Choroid plexus epithelial cell (primary cell): ENCODE measurements around the gene CENPW.

Experiments used
- DNase-seq: peaks from one replicate; pipeline ENCODE4 v3.0.0-alpha.2; 2010; ENCODE audit warnings: low read depth
- H3K4me3 ChIP-seq: 2 replicates; pipeline ENCODE4 v1.5.1; 2011; ENCODE audit warnings: low read depth, mild to moderate bottlenecking, control low read depth, low read length, moderate library complexity
- CTCF ChIP-seq: conservative IDR thresholded peaks from 2 replicates; pipeline ENCODE4 v1.5.1; 2011; ENCODE audit warnings: low read depth, mild to moderate bottlenecking, control low read depth, inconsistent platforms, low read length, moderate library complexity

CENPW gene

GRCh38 chr6:126367849-126368248, 27.9 kb downstream of the CENPW start:
- DNase-seq = no peak
- no peak for TF ChIP-seq CTCF
- no peak overlapping the region for H3K4me3 ChIP-seq

- no peak for TF ChIP-seq CTCF
- DNase-seq = no peak
- no peak overlapping the region for H3K4me3 ChIP-seq
These were observed 32.7 kb downstream of the CENPW start for GRCh38 chr6:126372626-126373025.

GRCh38 chr6:126373344-126373743, 33.4 kb downstream of the CENPW start:
- no peak overlapping the region for H3K4me3 ChIP-seq
- no peak for DNase-seq
- TF ChIP-seq CTCF = no peak

- H3K4me3 ChIP-seq = no peak overlapping the region
- TF ChIP-seq CTCF = no peak
- DNase-seq = no peak
These were observed 34.5 kb downstream of the CENPW start for GRCh38 chr6:126374372-126374771.

GRCh38 chr6:126376682-126377081, 36.8 kb downstream of the CENPW start:
- no peak for DNase-seq
- no peak overlapping the region for H3K4me3 ChIP-seq
- no peak for TF ChIP-seq CTCF

- DNase-seq = no peak
- no peak overlapping the region for H3K4me3 ChIP-seq
- no peak for TF ChIP-seq CTCF
These were observed 37.8 kb downstream of the CENPW start for GRCh38 chr6:126377594-126378153.

GRCh38 chr6:126380072-126380583, 40.2 kb downstream of the CENPW start:
- H3K4me3 ChIP-seq = no peak overlapping the region
- TF ChIP-seq CTCF = no peak
- DNase-seq = peak; percentile 5
